Sigmoid colon (tissue), 3 donors: ENCODE measurements around the gene CASP1.

ENCODE experiments used
- CTCF ChIP-seq, 4 experiments: fragments of 450-650 bp in 3 of 4; fragments of 200-600 bp in 1 of 4; IDR thresholded peaks; one replicate each; pipeline ENCODE4 v1.5.1; 2016 to 2019; ENCODE audit warnings: antibody characterized with exemption in 4 of 4, mild to moderate bottlenecking in 3 of 4, moderate library complexity in 2 of 4
- POLR2A ChIP-seq, 2 donors: fragments of 450-650 bp; IDR thresholded peaks; one replicate each; pipeline ENCODE4 v1.6.1; 2016; ENCODE audit warnings: antibody characterized with exemption in 2 of 2, mild to moderate bottlenecking in 2 of 2, moderate library complexity in 2 of 2

GRCh38 chr11:105057432-105057831, 22.5 kb upstream of the CASP1 start:
- TF ChIP-seq CTCF (IDR thresholded peaks at IDR 0.05), result no peak
- TF ChIP-seq POLR2A (IDR thresholded peaks at IDR 0.05), result no peak
